GM23338 (cell line): ENCODE data around the gene KDM4C. TPM values are rescaled to one million over a fixed set of nuclear protein-coding genes. Genes with fewer than 3 reads are reported as not detected.

Source experiments
- ATAC-seq: fragments of 200-7000 bp; cut with Tn5 transposase; 3 replicates; pipeline ENCODE4 v1.9.1; 2020
- DNase-seq: peaks from one replicate; pipeline ENCODE4 v3.0.0-alpha.2; 2015; ENCODE audit warnings: low spot score
- H2AFZ ChIP-seq: fragments of 200-600 bp; sonication (generic); 2 replicates; pipeline ENCODE4 v1.8.0; 2016; ENCODE audit warnings: antibody characterized with exemption, mild to moderate bottlenecking, moderate library complexity
- H3F3A ChIP-seq: fragments of 200-600 bp; sonication (generic); replicated peaks from 2 replicates; pipeline ENCODE4 v1.8.0; 2017; ENCODE audit warnings: antibody characterized with exemption, mixed run types, low read depth
- H3K27ac ChIP-seq: fragments of 200-600 bp; sonication (generic); 2 replicates; pipeline ENCODE4 v1.6.1; 2016; ENCODE audit warnings: low read depth
- H3K27me3 ChIP-seq: fragments of 200-600 bp; sonication (generic); 2 replicates; pipeline ENCODE4 v1.8.0; 2016; ENCODE audit warnings: mild to moderate bottlenecking, mixed run types, moderate library complexity; ENCODE audit not compliant: insufficient read depth
- H3K36me3 ChIP-seq: fragments of 200-600 bp; sonication (generic); 2 replicates; pipeline ENCODE4 v1.8.0; 2016; ENCODE audit warnings: mild to moderate bottlenecking; ENCODE audit not compliant: insufficient read depth
- H3K4me1 ChIP-seq: fragments of 200-600 bp; sonication (generic); 2 replicates; pipeline ENCODE4 v1.8.0; 2016; ENCODE audit warnings: mild to moderate bottlenecking, moderate library complexity; ENCODE audit not compliant: insufficient read depth
- H3K4me2 ChIP-seq: fragments of 200-600 bp; sonication (generic); 2 replicates; pipeline ENCODE4 v1.7.1; 2017; ENCODE audit warnings: mixed run types
- H3K4me3 ChIP-seq: fragments of 200-600 bp; sonication (generic); 2 replicates; pipeline ENCODE4 v1.6.1; 2016; ENCODE audit warnings: mixed run types
- H3K79me2 ChIP-seq: fragments of 200-600 bp; sonication (generic); replicated peaks from 2 replicates; pipeline ENCODE4 v1.8.0; 2017; ENCODE audit warnings: mild to moderate bottlenecking; ENCODE audit not compliant: insufficient read depth
- H3K9me2 ChIP-seq: fragments of 200-600 bp; sonication (generic); 2 replicates; pipeline ENCODE4 v1.8.0; 2017; ENCODE audit not compliant: insufficient read depth
- H4K20me1 ChIP-seq: fragments of 200-600 bp; sonication (generic); replicated peaks from 2 replicates; pipeline ENCODE4 v1.8.0; 2017; ENCODE audit warnings: mild to moderate bottlenecking; ENCODE audit not compliant: insufficient read depth
- H3K27ac Mint-ChIP-seq: 2 replicates; pipeline ENCODE4 v1.8.0; 2020; ENCODE audit warnings: inconsistent platforms, mild to moderate bottlenecking, moderate library complexity, mixed read lengths
- H3K27me3 Mint-ChIP-seq: 3 replicates; pipeline ENCODE4 v1.8.0; 2022; ENCODE audit warnings: low read depth, mild to moderate bottlenecking, moderate library complexity, mixed read lengths, inconsistent platforms; ENCODE audit not compliant: insufficient read depth, poor library complexity
- H3K36me3 Mint-ChIP-seq: 3 replicates; pipeline ENCODE4 v1.8.0; 2021; ENCODE audit warnings: low read depth, mild to moderate bottlenecking, inconsistent platforms, moderate library complexity, mixed read lengths
- H3K4me1 Mint-ChIP-seq: 3 replicates; pipeline ENCODE4 v1.8.0; 2020; ENCODE audit warnings: mild to moderate bottlenecking, inconsistent platforms, mixed read lengths
- H3K4me3 Mint-ChIP-seq: 3 replicates; pipeline ENCODE4 v1.8.0; 2021; ENCODE audit warnings: moderate library complexity, mild to moderate bottlenecking, inconsistent platforms, mixed read lengths
- H3K9me3 Mint-ChIP-seq: 3 replicates; pipeline ENCODE4 v1.8.0; 2020; ENCODE audit warnings: moderate library complexity, mild to moderate bottlenecking, inconsistent platforms, mixed read lengths
- CREB1 ChIP-seq: fragments of 250-450 bp; sonication (Bioruptor Pico); IDR thresholded peaks from 2 replicates; pipeline ENCODE4 v1.5.0; 2020; ENCODE audit warnings: low read depth, mild to moderate bottlenecking, moderate library complexity
- EZH2 ChIP-seq: fragments of 200-600 bp; sonication (generic); IDR thresholded peaks from one replicate; pipeline ENCODE4 v1.8.0; 2017; ENCODE audit warnings: antibody characterized with exemption, mild to moderate bottlenecking, low read depth; ENCODE audit not compliant: unreplicated experiment
- JUNB ChIP-seq: IDR thresholded peaks from one replicate; pipeline ENCODE4 v1.6.1; 2016; ENCODE audit warnings: antibody characterized with exemption; ENCODE audit not compliant: unreplicated experiment
- NANOG ChIP-seq: IDR thresholded peaks from 2 replicates; pipeline ENCODE4 v1.6.1; 2016; ENCODE audit warnings: antibody characterized with exemption, borderline replicate concordance
- POLR2AphosphoS5 ChIP-seq: IDR thresholded peaks from 2 replicates; pipeline ENCODE4 v1.6.1; 2016; ENCODE audit warnings: antibody characterized with exemption, low read depth
- STAT1 ChIP-seq: IDR thresholded peaks from one replicate; pipeline ENCODE4 v1.6.1; 2016; ENCODE audit warnings: antibody characterized with exemption; ENCODE audit not compliant: unreplicated experiment
- ZNF114 ChIP-seq: fragments of 250-450 bp; sonication (Bioruptor Pico); IDR thresholded peaks from 2 replicates; pipeline ENCODE4 v1.5.0; 2020; ENCODE audit warnings: mild to moderate bottlenecking, moderate library complexity
- ZNF331 ChIP-seq: fragments of 250-450 bp; sonication (Bioruptor Pico); IDR thresholded peaks from 2 replicates; pipeline ENCODE4 v1.5.0; 2020; ENCODE audit warnings: low read depth, mild to moderate bottlenecking, moderate library complexity
- polyA plus RNA-seq: library from polyadenylated mRNA; unstranded; fragments of >200 nt; fragmentation: Nextera tagmentation; extraction: Ambion mirVana; gene quantifications from 2 replicates; pipeline ENCODE4 v1.2.1, GENCODE V29; 2016
- total RNA-seq: library from RNA; depleted of rRNA; stranded (reverse); fragments of >200 nt; shearing (Covaris generic); gene quantifications from 2 replicates; pipeline ENCODE4 v1.2.3, GENCODE V29; 2014
- TF ChIP-seq, protein P1 (sequence below), 2 experiments: fragments of 200-600 bp in 1 of 2; sonication (generic) in 1 of 2; conservative IDR thresholded peaks; 2 replicates each; pipeline versions ENCODE4 v1.5.1 to v1.6.1; 2016 to 2017; ENCODE audit warnings: antibody characterized with exemption in 2 of 2, low read depth in 2 of 2, mild to moderate bottlenecking in 2 of 2, moderate library complexity in 1 of 2
- TF ChIP-seq, protein P2 (sequence below): IDR thresholded peaks from one replicate; pipeline ENCODE4 v1.6.1; 2018; ENCODE audit warnings: antibody characterized with exemption; ENCODE audit not compliant: unreplicated experiment
- TF ChIP-seq, protein P3 (sequence below): IDR thresholded peaks from 2 replicates; pipeline ENCODE4 v1.6.1; 2016; ENCODE audit warnings: antibody characterized with exemption

The KDM4C gene
- total and polyA plus RNA-seq, 2 experiments from 2014 or later = 12.0 to 43.8 TPM

DNA sequence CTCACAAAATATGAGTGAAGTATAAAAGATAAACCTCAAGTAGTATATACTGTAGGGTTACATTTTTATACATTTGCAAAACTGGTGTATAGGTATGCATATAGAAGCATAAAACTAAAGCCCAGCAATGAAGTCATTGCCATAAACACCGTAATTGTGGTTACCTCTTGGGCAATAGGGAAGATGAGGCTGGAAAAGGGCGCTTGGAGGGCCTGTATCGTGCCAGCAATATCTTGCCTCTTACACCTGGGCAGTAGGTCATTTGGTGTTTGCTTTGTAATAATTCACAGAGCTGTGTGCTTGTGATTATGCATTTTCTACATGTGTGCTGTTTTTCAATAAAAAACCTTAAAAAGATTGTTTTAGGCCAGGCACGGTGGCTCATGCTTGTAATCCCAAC is 45.2 kb downstream of the KDM4C start (continued):
- TF ChIP-seq, protein P1, sequence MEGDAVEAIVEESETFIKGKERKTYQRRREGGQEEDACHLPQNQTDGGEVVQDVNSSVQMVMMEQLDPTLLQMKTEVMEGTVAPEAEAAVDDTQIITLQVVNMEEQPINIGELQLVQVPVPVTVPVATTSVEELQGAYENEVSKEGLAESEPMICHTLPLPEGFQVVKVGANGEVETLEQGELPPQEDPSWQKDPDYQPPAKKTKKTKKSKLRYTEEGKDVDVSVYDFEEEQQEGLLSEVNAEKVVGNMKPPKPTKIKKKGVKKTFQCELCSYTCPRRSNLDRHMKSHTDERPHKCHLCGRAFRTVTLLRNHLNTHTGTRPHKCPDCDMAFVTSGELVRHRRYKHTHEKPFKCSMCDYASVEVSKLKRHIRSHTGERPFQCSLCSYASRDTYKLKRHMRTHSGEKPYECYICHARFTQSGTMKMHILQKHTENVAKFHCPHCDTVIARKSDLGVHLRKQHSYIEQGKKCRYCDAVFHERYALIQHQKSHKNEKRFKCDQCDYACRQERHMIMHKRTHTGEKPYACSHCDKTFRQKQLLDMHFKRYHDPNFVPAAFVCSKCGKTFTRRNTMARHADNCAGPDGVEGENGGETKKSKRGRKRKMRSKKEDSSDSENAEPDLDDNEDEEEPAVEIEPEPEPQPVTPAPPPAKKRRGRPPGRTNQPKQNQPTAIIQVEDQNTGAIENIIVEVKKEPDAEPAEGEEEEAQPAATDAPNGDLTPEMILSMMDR (conservative IDR thresholded peaks at IDR 0.05; ENCODE audit: low read depth in 2 of 2) = no peak
- TF ChIP-seq ZNF114 (CRISPR knock-in tag) = no peak
- no peak for TF ChIP-seq ZNF331
- TF ChIP-seq CREB1 (CRISPR knock-in tag) = no peak
- no peak for TF ChIP-seq JUNB
- TF ChIP-seq, protein P2, sequence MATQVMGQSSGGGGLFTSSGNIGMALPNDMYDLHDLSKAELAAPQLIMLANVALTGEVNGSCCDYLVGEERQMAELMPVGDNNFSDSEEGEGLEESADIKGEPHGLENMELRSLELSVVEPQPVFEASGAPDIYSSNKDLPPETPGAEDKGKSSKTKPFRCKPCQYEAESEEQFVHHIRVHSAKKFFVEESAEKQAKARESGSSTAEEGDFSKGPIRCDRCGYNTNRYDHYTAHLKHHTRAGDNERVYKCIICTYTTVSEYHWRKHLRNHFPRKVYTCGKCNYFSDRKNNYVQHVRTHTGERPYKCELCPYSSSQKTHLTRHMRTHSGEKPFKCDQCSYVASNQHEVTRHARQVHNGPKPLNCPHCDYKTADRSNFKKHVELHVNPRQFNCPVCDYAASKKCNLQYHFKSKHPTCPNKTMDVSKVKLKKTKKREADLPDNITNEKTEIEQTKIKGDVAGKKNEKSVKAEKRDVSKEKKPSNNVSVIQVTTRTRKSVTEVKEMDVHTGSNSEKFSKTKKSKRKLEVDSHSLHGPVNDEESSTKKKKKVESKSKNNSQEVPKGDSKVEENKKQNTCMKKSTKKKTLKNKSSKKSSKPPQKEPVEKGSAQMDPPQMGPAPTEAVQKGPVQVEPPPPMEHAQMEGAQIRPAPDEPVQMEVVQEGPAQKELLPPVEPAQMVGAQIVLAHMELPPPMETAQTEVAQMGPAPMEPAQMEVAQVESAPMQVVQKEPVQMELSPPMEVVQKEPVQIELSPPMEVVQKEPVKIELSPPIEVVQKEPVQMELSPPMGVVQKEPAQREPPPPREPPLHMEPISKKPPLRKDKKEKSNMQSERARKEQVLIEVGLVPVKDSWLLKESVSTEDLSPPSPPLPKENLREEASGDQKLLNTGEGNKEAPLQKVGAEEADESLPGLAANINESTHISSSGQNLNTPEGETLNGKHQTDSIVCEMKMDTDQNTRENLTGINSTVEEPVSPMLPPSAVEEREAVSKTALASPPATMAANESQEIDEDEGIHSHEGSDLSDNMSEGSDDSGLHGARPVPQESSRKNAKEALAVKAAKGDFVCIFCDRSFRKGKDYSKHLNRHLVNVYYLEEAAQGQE = no peak
- TF ChIP-seq POLR2AphosphoS5 = no peak

DNA sequence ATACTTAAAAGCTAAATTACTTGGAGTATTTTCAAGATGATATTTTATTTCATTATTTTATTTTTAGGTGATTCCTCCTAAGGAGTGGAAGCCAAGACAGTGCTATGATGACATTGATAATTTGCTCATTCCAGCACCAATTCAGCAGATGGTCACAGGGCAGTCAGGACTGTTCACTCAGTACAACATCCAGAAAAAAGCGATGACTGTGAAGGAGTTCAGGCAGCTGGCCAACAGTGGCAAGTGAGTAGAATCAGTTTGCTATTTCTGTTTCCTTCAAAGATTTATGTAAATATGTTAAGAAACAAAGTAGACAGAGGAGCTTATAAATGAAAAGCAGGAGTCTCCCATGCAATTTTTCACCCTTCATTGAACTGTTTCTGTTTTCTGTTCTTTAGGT is 47.8 kb downstream of the KDM4C start:
- H3K9me2 ChIP-seq = no peaks in the 10 kb centered on the region
- peaks cover 19% of the 10 kb centered on the region for H3K79me2 ChIP-seq
- Mint-ChIP-seq H3K9me3 (peaks cover 18% of the 10 kb centered on the region), H3K4me3 (no peak overlapping the region), H3K36me3 (peaks cover 44% of the 10 kb centered on the region), H3K27ac (no peak overlapping the region), H3K27me3 (peaks cover 3% of the 10 kb centered on the region), H3K4me1 (no peaks in the 10 kb centered on the region)
- H3K36me3 ChIP-seq = no peaks in the 10 kb centered on the region
- no peak for DNase-seq
- H3K27ac ChIP-seq = no peak overlapping the region
- no peaks in the 10 kb centered on the region for H3K27me3 ChIP-seq
- ATAC-seq = no peak
- no peak overlapping the region for H2AFZ ChIP-seq
- H4K20me1 ChIP-seq = no peaks in the 10 kb centered on the region; the same call in 1 of the 2 replicates
- H3F3A ChIP-seq = peaks cover 3% of the 10 kb centered on the region; the same call in 1 of the 2 replicates
- no peaks in the 10 kb centered on the region for H3K4me1 ChIP-seq
- no peak overlapping the region for H3K4me3 ChIP-seq
- H3K4me2 ChIP-seq = no peak overlapping the region
- TF ChIP-seq NANOG (no peak), EZH2 (no peak), ZNF331 (no peak), STAT1 (no peak)
- TF ChIP-seq, protein P1 (conservative IDR thresholded peaks at IDR 0.05; ENCODE audit: low read depth in 2 of 2) = no peak
- TF ChIP-seq, protein P3, sequence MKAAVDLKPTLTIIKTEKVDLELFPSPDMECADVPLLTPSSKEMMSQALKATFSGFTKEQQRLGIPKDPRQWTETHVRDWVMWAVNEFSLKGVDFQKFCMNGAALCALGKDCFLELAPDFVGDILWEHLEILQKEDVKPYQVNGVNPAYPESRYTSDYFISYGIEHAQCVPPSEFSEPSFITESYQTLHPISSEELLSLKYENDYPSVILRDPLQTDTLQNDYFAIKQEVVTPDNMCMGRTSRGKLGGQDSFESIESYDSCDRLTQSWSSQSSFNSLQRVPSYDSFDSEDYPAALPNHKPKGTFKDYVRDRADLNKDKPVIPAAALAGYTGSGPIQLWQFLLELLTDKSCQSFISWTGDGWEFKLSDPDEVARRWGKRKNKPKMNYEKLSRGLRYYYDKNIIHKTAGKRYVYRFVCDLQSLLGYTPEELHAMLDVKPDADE = no peak
